H9 (cell line): ENCODE results near the gene KCNA4. TPM values are rescaled to one million over a fixed set of nuclear protein-coding genes. Genes with fewer than 3 reads are reported as not detected.

Experiments
- DNase-seq: peaks from one replicate; pipeline ENCODE4 v3.0.0-alpha.2; 2017
- H2AFZ ChIP-seq: one replicate; pipeline ENCODE4 v1.6.1; 2013; ENCODE audit warnings: mild to moderate bottlenecking, low read length, control low read depth, moderate library complexity
- H2AK5ac ChIP-seq: 2 replicates; pipeline ENCODE4 v1.6.1; 2013; ENCODE audit warnings: low read length, control low read depth, mixed read lengths; ENCODE audit not compliant: insufficient read length
- H2BK120ac ChIP-seq: one replicate; pipeline ENCODE4 v1.6.1; 2013; ENCODE audit warnings: low read depth, mild to moderate bottlenecking, low read length, control low read depth, inconsistent platforms; ENCODE audit not compliant: poor library complexity, severe bottlenecking
- H2BK12ac ChIP-seq: 2 replicates; pipeline ENCODE4 v1.6.1; 2013; ENCODE audit warnings: low read length, control low read depth, mixed read lengths, low read depth; ENCODE audit not compliant: insufficient read length
- H2BK15ac ChIP-seq: 2 replicates; pipeline ENCODE4 v1.6.1; 2013; ENCODE audit warnings: low read depth, low read length, control low read depth
- H2BK20ac ChIP-seq: one replicate; pipeline ENCODE4 v1.6.1; 2013; ENCODE audit warnings: low read depth, mild to moderate bottlenecking, low read length, control low read depth, inconsistent platforms; ENCODE audit not compliant: poor library complexity, severe bottlenecking
- H2BK5ac ChIP-seq: 2 replicates; pipeline ENCODE4 v1.6.1; 2013; ENCODE audit warnings: low read length, control low read depth, mixed read lengths; ENCODE audit not compliant: insufficient read length
- H3K14ac ChIP-seq: 2 replicates; pipeline ENCODE4 v1.6.1; 2013; ENCODE audit warnings: low read length, control low read depth; ENCODE audit not compliant: insufficient read depth
- H3K18ac ChIP-seq: 2 replicates; pipeline ENCODE4 v1.6.1; 2013; ENCODE audit warnings: low read depth, mild to moderate bottlenecking, mixed read lengths, low read length, control low read depth; ENCODE audit not compliant: insufficient read length
- H3K23ac ChIP-seq: 2 replicates; pipeline ENCODE4 v1.6.1; 2013; ENCODE audit warnings: low read length, control low read depth, mixed read lengths, low read depth; ENCODE audit not compliant: insufficient read length
- H3K23me2 ChIP-seq: 2 replicates; pipeline ENCODE4 v1.6.1; 2013; ENCODE audit warnings: low read depth, mild to moderate bottlenecking, mixed read lengths, low read length, control low read depth; ENCODE audit not compliant: insufficient read length, poor library complexity, severe bottlenecking
- H3K27ac ChIP-seq: 2 replicates; pipeline ENCODE4 v1.5.1; 2013; ENCODE audit warnings: low read length, control low read depth, mixed read lengths, low read depth; ENCODE audit not compliant: insufficient read length
- H3K27me3 ChIP-seq: 2 replicates; pipeline ENCODE4 v1.6.1; 2013; ENCODE audit warnings: low read length, control low read depth, inconsistent platforms; ENCODE audit not compliant: insufficient read depth
- H3K4ac ChIP-seq: 2 replicates; pipeline ENCODE4 v1.6.1; 2013; ENCODE audit warnings: low read depth, mild to moderate bottlenecking, control low read depth, inconsistent platforms, low read length, moderate library complexity
- H3K4me1 ChIP-seq: 2 replicates; pipeline ENCODE4 v1.6.1; 2013; ENCODE audit warnings: low read length, control low read depth, inconsistent platforms; ENCODE audit not compliant: insufficient read depth
- H3K4me2 ChIP-seq: 2 replicates; pipeline ENCODE4 v1.6.1; 2013; ENCODE audit warnings: low read length, control low read depth, mixed read lengths; ENCODE audit not compliant: insufficient read length, insufficient read depth
- H3K56ac ChIP-seq: 2 replicates; pipeline ENCODE4 v1.6.1; 2013; ENCODE audit warnings: low read depth, mild to moderate bottlenecking, mixed read lengths, low read length, control low read depth; ENCODE audit not compliant: insufficient read length
- H3K79me1 ChIP-seq: 2 replicates; pipeline ENCODE4 v1.6.1; 2013; ENCODE audit warnings: low read depth, mild to moderate bottlenecking, moderate library complexity, low read length, control low read depth, inconsistent platforms; ENCODE audit not compliant: insufficient read depth, poor library complexity, severe bottlenecking
- H3K79me2 ChIP-seq: 2 replicates; pipeline ENCODE4 v1.6.1; 2013; ENCODE audit warnings: low read length, control low read depth, inconsistent platforms; ENCODE audit not compliant: insufficient read depth
- H3K9ac ChIP-seq: 2 replicates; pipeline ENCODE4 v1.6.1; 2013; ENCODE audit warnings: low read length, control low read depth, mixed read lengths; ENCODE audit not compliant: insufficient read length; ENCODE audit errors: extremely low read depth
- H3K9me3 ChIP-seq: one replicate; pipeline ENCODE4 v1.6.1; 2013; ENCODE audit warnings: low read depth, low read length, inconsistent platforms; ENCODE audit not compliant: control insufficient read depth
- H3T11ph ChIP-seq: one replicate; pipeline ENCODE4 v1.6.1; 2013; ENCODE audit warnings: mild to moderate bottlenecking, low read length, control low read depth, inconsistent platforms
- H4K20me1 ChIP-seq: one replicate; pipeline ENCODE4 v1.6.1; 2013; ENCODE audit not compliant: control insufficient read depth, insufficient read length, insufficient read depth
- H4K5ac ChIP-seq: 2 replicates; pipeline ENCODE4 v1.6.1; 2013; ENCODE audit warnings: low read depth, mild to moderate bottlenecking, mixed read lengths, low read length, control low read depth; ENCODE audit not compliant: insufficient read length
- H4K8ac ChIP-seq: replicated peaks from 2 replicates; pipeline ENCODE4 v1.6.1; 2013; ENCODE audit warnings: low read length, control low read depth, mixed read lengths, low read depth; ENCODE audit not compliant: insufficient read length
- H4K91ac ChIP-seq: 2 replicates; pipeline ENCODE4 v1.6.1; 2013; ENCODE audit warnings: low read depth, mild to moderate bottlenecking, moderate library complexity, mixed read lengths, low read length, control low read depth; ENCODE audit not compliant: insufficient read length
- H3K27ac Mint-ChIP-seq, 3 experiments: 2 replicates in 2 of 3; 3 replicates in 1 of 3; pipeline ENCODE4 v1.8.0; 2020 to 2021; ENCODE audit warnings: mixed read lengths in 3 of 3, mild to moderate bottlenecking in 1 of 3, moderate library complexity in 1 of 3
- H3K27me3 Mint-ChIP-seq: 2 replicates; pipeline ENCODE4 v1.8.0; 2021; ENCODE audit warnings: low read depth, mild to moderate bottlenecking, moderate library complexity, mixed read lengths
- H3K36me3 Mint-ChIP-seq, 3 experiments: 2 replicates in 2 of 3; 3 replicates in 1 of 3; pipeline ENCODE4 v1.8.0; 2020 to 2021; ENCODE audit warnings: low read depth in 3 of 3, mixed read lengths in 3 of 3; ENCODE audit not compliant: insufficient read depth in 1 of 3
- H3K4me1 Mint-ChIP-seq, 2 experiments: 2 replicates each; pipeline ENCODE4 v1.8.0; 2020; ENCODE audit warnings: mixed read lengths in 2 of 2
- H3K4me3 Mint-ChIP-seq, 2 experiments: 2 replicates in 1 of 2; 3 replicates in 1 of 2; pipeline ENCODE4 v1.8.0; 2020 to 2021; ENCODE audit warnings: mild to moderate bottlenecking in 2 of 2, mixed read lengths in 2 of 2, moderate library complexity in 1 of 2
- H3K9me3 Mint-ChIP-seq, 2 experiments: 2 replicates in 1 of 2; 3 replicates in 1 of 2; pipeline ENCODE4 v1.8.0; 2020; ENCODE audit warnings: mild to moderate bottlenecking in 2 of 2, mixed read lengths in 2 of 2, moderate library complexity in 1 of 2
- WGBS: extraction: QIAGEN DNeasy Blood & Tissue Kit; methylation state at CpG from one replicate; pipeline ENCODE4 v1.1.7; 2013; ENCODE audit warnings: missing lambda C conversion rate, low lambda C conversion rate, mixed read lengths; ENCODE audit not compliant: insufficient read length; ENCODE audit errors: extremely low coverage; 5-methylcytosine and 5-hydroxymethylcytosine counted together
- total RNA-seq: library from RNA; stranded (reverse); gene quantifications from 2 replicates; pipeline ENCODE4 v1.2.1, GENCODE V29; 2021
- TF ChIP-seq, protein P1 (sequence below): fragments of 200-600 bp; sonication (generic); conservative IDR thresholded peaks from 3 replicates; pipeline ENCODE4 v1.8.0; 2021; ENCODE audit warnings: antibody characterized with exemption, mild to moderate bottlenecking

KCNA4 gene
- total RNA-seq, 1 experiment from 2014 or later: not detected

DNA sequence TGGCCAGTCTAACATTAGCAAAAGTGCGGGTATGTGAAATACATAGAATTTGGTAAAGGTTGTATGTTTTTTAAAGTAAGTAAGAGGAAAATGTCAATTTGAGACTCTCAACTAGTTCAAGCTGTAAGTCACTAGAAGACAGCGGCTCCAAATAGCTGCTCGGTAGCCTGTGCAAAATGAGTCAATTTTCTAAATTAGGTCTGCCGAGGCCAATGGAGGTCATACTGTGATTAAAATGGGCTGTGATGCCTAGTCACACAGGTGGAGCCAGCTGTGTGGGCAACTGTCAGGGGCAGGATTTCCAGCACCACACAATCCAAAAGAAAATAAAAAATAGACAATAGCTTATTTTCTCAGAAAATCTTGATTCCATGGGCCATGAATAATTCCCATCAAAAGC is 32.3 kb downstream of the KCNA4 start:
- TF ChIP-seq, protein P1, sequence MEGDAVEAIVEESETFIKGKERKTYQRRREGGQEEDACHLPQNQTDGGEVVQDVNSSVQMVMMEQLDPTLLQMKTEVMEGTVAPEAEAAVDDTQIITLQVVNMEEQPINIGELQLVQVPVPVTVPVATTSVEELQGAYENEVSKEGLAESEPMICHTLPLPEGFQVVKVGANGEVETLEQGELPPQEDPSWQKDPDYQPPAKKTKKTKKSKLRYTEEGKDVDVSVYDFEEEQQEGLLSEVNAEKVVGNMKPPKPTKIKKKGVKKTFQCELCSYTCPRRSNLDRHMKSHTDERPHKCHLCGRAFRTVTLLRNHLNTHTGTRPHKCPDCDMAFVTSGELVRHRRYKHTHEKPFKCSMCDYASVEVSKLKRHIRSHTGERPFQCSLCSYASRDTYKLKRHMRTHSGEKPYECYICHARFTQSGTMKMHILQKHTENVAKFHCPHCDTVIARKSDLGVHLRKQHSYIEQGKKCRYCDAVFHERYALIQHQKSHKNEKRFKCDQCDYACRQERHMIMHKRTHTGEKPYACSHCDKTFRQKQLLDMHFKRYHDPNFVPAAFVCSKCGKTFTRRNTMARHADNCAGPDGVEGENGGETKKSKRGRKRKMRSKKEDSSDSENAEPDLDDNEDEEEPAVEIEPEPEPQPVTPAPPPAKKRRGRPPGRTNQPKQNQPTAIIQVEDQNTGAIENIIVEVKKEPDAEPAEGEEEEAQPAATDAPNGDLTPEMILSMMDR: no peak
- no peaks in the 10 kb centered on the region for H3K79me2 ChIP-seq
- H4K91ac ChIP-seq: no peak overlapping the region
- Mint-ChIP-seq H3K27me3 (no peaks in the 10 kb centered on the region; the same call in 1 of the 2 replicates), H3K36me3 (no peaks in the 10 kb centered on the region), H3K4me3 (no peak overlapping the region), H3K27ac (no peak overlapping the region), H3K4me1 (no peaks in the 10 kb centered on the region), H3K9me3 (no peaks in the 10 kb centered on the region)
- H3T11ph ChIP-seq: no peak overlapping the region
- no peak overlapping the region for H4K8ac ChIP-seq
- H3K4ac ChIP-seq: no peak overlapping the region
- no peaks in the 10 kb centered on the region for H3K4me1 ChIP-seq
- H2BK5ac ChIP-seq: no peak overlapping the region
- no peak overlapping the region for H3K18ac ChIP-seq
- H2BK120ac ChIP-seq: no peak overlapping the region
- no peak overlapping the region for H2BK12ac ChIP-seq
- H2AFZ ChIP-seq: no peak overlapping the region
- H2AK5ac ChIP-seq: no peak overlapping the region
- no peak overlapping the region for H2BK15ac ChIP-seq
- H3K4me2 ChIP-seq: no peak overlapping the region
- H4K20me1 ChIP-seq: no peaks in the 10 kb centered on the region
- H3K27me3 ChIP-seq: no peaks in the 10 kb centered on the region
- no peak overlapping the region for H4K5ac ChIP-seq
- DNase-seq: no peak
- H3K9ac ChIP-seq: no peak overlapping the region
- no peak overlapping the region for H3K14ac ChIP-seq
- no peak overlapping the region for H3K56ac ChIP-seq
- no peaks in the 10 kb centered on the region for H3K23me2 ChIP-seq
- no peaks in the 10 kb centered on the region for H3K9me3 ChIP-seq
- H3K23ac ChIP-seq: no peak overlapping the region
- H3K79me1 ChIP-seq: no peaks in the 10 kb centered on the region
- 100% methylated on average over 1 of the region's 4 CpGs for WGBS
- H2BK20ac ChIP-seq: no peak overlapping the region
- H3K27ac ChIP-seq: no peak overlapping the region
